Measurements from ENCODE around the gene NOS3.

GRCh38 chr7:150978126-150978789 lies 12.6 kb upstream of the NOS3 start, which contains the start of gene KCNH2:
- no peak for TF ChIP-seq CTCF (IDR thresholded peaks at IDR 0.05; ENCODE audit: low read depth, low read length)
- no peak for TF ChIP-seq EZH2phosphoT487 (IDR thresholded peaks at IDR 0.05; ENCODE audit: low read depth)

All from OCI-LY3 (cell line).